Peyer's patch (tissue), 4 donors: Measurements from ENCODE around the gene INHBA. TPM values are rescaled to one million over a fixed set of nuclear protein-coding genes. Genes with fewer than 3 reads are reported as not detected.

Source experiments
- DNase-seq, 3 donors: peaks; one replicate each; pipeline ENCODE4 v3.0.0-alpha.2; 2017 to 2019
- H3K27ac ChIP-seq, 4 donors: fragments of 200-600 bp; sonication (generic); one replicate each; pipeline ENCODE4 v1.5.1; 2016 to 2019
- H3K27me3 ChIP-seq, 2 donors: fragments of 200-600 bp; sonication (generic); one replicate each; pipeline ENCODE4 v1.5.1; 2019
- H3K36me3 ChIP-seq, 3 donors: fragments of 200-600 bp; sonication (generic); one replicate each; pipeline ENCODE4 v1.5.1; 2016 to 2019
- H3K4me1 ChIP-seq, 4 donors: fragments of 200-600 bp; sonication (generic); one replicate each; pipeline ENCODE4 v1.5.1; 2016 to 2019
- H3K4me3 ChIP-seq, 4 donors: fragments of 200-600 bp; sonication (generic); 1 replicate in 3 of 4; 2 replicates in 1 of 4; pipeline ENCODE4 v1.5.1; 2016 to 2019; ENCODE audit warnings: mild to moderate bottlenecking in 1 of 4
- H3K9me3 ChIP-seq, 4 donors: fragments of 200-600 bp; sonication (generic); one replicate each; pipeline ENCODE4 v1.5.1; 2016 to 2019; ENCODE audit warnings: mild to moderate bottlenecking in 1 of 4
- POLR2A ChIP-seq, 2 donors: fragments of 450-650 bp; IDR thresholded peaks; one replicate each; pipeline ENCODE4 v1.5.1; 2017; ENCODE audit warnings: antibody characterized with exemption in 2 of 2, mild to moderate bottlenecking in 2 of 2, moderate library complexity in 2 of 2
- total RNA-seq, 4 donors: library from RNA; depleted of rRNA; stranded (reverse); fragments of >200 nt; gene quantifications; one replicate each; pipeline ENCODE4 v1.1.0, GENCODE V29; 2016
- TF ChIP-seq, protein P1 (sequence below), 6 experiments: fragments of 450-650 bp in 4 of 6; fragments of 200-600 bp in 2 of 6; sonication (generic) in 1 of 6; IDR thresholded peaks; one replicate each; pipeline ENCODE4 v1.5.1; 2017 to 2019; ENCODE audit warnings: antibody characterized with exemption in 6 of 6, mild to moderate bottlenecking in 3 of 6, moderate library complexity in 1 of 6

The INHBA gene
- total RNA-seq, 4 donors from 2014 or later = 0.19 to 1.7 (median 1.3) TPM; not detected in 1

DNA sequence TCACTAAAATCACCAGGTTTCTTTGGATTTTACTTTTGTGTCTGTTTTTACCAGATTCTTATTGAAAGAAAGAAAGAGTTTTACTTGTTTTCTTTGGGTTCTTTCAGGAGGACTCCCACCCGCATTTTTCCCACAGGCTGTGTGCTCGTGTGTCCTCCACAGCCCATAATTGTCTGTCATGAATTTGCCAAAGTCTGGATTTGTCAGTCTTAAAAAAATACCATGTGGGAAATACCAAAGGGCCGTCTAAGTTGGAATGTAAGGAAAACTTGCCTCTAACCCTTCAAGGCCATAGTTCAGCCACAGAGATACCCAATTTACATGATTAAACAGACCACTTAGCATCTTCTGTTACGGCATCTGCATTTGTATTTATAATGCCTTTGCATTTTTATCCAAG lies 41.3 kb upstream of the INHBA start:
- Histone ChIP-seq H3K36me3 (no peaks in the 10 kb centered on the region), H3K4me3 (no peak overlapping the region), H3K4me1 (no peaks in the 10 kb centered on the region), H3K27ac (no peak overlapping the region), H3K9me3 (peaks cover 0 to 5% (median 0%) of the 10 kb centered on the region in 4 donors), H3K27me3 (no peaks in the 10 kb centered on the region)
- no peak for DNase-seq
- TF ChIP-seq POLR2A (IDR thresholded peaks at IDR 0.05) = no peak
- TF ChIP-seq, protein P1, sequence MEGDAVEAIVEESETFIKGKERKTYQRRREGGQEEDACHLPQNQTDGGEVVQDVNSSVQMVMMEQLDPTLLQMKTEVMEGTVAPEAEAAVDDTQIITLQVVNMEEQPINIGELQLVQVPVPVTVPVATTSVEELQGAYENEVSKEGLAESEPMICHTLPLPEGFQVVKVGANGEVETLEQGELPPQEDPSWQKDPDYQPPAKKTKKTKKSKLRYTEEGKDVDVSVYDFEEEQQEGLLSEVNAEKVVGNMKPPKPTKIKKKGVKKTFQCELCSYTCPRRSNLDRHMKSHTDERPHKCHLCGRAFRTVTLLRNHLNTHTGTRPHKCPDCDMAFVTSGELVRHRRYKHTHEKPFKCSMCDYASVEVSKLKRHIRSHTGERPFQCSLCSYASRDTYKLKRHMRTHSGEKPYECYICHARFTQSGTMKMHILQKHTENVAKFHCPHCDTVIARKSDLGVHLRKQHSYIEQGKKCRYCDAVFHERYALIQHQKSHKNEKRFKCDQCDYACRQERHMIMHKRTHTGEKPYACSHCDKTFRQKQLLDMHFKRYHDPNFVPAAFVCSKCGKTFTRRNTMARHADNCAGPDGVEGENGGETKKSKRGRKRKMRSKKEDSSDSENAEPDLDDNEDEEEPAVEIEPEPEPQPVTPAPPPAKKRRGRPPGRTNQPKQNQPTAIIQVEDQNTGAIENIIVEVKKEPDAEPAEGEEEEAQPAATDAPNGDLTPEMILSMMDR (IDR thresholded peaks at IDR 0.05) = no peak

DNA sequence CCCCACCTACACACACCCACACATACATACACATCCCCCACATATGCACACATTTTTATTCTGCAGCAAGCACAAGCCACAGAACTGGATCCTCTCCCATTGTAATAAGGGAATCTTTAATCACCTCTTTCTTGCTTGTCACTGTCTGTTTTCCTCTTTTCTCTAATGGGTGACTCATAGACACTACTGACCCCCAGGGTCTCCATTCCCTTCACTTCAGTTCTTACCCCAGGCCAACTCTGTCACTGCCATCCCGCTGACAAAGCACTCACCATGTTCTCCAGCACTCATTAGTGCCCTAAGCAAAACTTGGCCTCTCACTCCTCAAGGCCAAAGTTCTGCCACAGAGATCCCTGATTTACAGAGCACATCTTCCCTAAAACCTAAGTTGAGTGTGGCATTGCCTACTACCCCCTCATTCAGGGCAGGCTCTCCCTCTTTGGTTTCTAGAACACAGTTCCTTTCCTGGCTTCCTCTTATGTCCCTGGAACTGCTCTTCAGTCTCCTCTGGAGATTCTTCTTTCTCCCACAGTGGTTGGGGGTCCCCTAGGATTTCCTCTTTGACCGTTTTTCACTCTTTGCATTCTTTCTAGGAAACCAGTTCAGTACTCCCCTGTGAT lies 39.6 kb upstream of the INHBA start:
- H3K4me3 ChIP-seq = no peak overlapping the region
- DNase-seq = no peak
- H3K9me3 ChIP-seq = peaks cover 0 to 5% (median 0%) of the 10 kb centered on the region in 4 donors
- no peaks in the 10 kb centered on the region for H3K4me1 ChIP-seq
- TF ChIP-seq POLR2A (IDR thresholded peaks at IDR 0.05) = no peak
- TF ChIP-seq, protein P1 (IDR thresholded peaks at IDR 0.05) = no peak
- no peaks in the 10 kb centered on the region for H3K27me3 ChIP-seq
- H3K36me3 ChIP-seq = no peaks in the 10 kb centered on the region
- H3K27ac ChIP-seq = no peak overlapping the region

- no peak overlapping the region for H3K27ac ChIP-seq
- H3K4me1 ChIP-seq = no peaks in the 10 kb centered on the region
- no peak overlapping the region for H3K4me3 ChIP-seq
- TF ChIP-seq, protein P1 (IDR thresholded peaks at IDR 0.05) = no peak
- no peak for TF ChIP-seq POLR2A (IDR thresholded peaks at IDR 0.05)
- H3K27me3 ChIP-seq = no peaks in the 10 kb centered on the region
- H3K36me3 ChIP-seq = no peaks in the 10 kb centered on the region
- DNase-seq = no peak
- H3K9me3 ChIP-seq = peaks cover 0 to 5% (median 0%) of the 10 kb centered on the region in 4 donors
Observed at GRCh38 chr7:41738806-41739205, 35.9 kb upstream of the INHBA start.

DNA sequence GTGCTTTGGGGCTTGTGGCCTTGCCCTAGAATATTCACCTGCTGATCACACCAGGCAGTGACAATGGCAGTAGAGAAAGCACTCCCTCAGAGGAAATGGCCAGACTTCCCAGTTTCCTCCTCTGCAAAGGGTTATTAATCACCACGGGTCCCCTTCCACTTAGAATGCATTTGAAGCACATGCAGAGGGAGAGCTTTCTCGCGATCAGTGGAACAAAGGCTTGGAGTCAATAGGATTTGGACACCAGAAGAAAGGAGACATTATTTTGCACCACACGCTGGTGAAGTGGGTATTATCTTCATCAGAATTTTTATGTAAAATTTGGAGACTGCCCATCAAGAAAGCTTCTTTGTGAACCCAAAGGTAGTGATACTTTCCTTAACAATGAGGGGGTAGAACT lies 35.4 kb upstream of the INHBA start:
- no peak for DNase-seq
- Histone ChIP-seq H3K4me3 (no peak overlapping the region), H3K4me1 (no peaks in the 10 kb centered on the region), H3K36me3 (no peaks in the 10 kb centered on the region), H3K9me3 (peaks cover 0 to 5% (median 0%) of the 10 kb centered on the region in 4 donors), H3K27ac (no peak overlapping the region), H3K27me3 (no peaks in the 10 kb centered on the region)
- TF ChIP-seq, protein P1 (IDR thresholded peaks at IDR 0.05) = no peak
- no peak for TF ChIP-seq POLR2A (IDR thresholded peaks at IDR 0.05)

GRCh38 chr7:41735206-41735605 lies 32.3 kb upstream of the INHBA start:
- H3K4me1 ChIP-seq = peaks cover 0 to 4% (median 0%) of the 10 kb centered on the region in 4 donors
- no peak for DNase-seq
- H3K36me3 ChIP-seq = no peaks in the 10 kb centered on the region
- H3K27ac ChIP-seq = no peak overlapping the region
- H3K27me3 ChIP-seq = no peaks in the 10 kb centered on the region
- no peak overlapping the region for H3K4me3 ChIP-seq
- TF ChIP-seq, protein P1 (IDR thresholded peaks at IDR 0.05) = no peak
- TF ChIP-seq POLR2A (IDR thresholded peaks at IDR 0.05) = no peak
- no peaks in the 10 kb centered on the region for H3K9me3 ChIP-seq
